ENCODE measurements around the gene RGS11.
"Not testable (repeated sequence)": the region's sequence is repeated elsewhere in the genome, so short reads cannot be mapped to it uniquely, and the experiment has no call there.

RGS11 gene

DNA sequence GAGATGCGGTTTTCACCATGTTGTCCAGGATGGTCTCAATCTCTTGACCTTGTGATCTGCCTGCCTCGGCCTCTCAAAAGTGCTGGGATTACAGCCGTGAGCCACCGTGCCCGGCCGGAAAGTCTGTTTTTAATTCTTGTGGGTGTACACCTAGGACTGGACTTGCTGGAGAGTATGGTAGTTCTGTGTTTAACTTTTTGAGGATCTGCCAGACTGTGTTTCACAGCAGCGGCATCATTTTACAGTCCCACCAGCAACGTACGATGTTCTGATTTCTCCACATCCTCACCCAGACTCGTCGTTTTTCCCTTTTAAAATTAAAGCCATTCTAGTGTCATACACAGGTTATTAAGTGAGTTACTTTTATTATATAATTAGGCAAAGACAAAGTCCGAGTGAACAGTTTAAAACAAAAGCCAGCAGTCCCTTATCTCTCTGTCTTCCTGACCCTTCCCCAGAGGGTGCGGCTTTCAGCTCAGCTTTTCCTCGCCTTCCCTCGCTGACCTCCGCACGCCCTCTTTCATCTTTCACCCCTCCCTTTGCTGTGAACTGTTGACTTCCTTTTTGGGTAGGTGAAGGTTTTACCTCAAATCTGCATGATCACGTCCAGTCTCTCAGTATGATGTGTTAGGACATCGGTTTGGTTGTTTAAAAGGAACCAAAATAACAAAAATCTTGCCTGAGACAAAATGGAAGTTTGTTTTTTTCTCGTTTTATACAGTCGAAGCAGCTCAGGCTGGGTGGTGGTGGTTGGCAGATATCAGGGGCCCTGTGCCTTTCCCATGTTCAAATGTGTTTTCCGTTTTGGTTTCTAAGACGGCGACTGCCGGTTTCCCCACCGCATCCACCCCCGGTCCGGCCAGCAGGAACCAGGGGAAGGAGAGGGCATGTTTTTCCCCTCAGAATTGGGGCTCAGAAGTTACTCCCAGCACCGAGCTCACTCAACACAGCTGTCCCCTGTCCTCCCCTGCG lies 23.1 kb downstream of the RGS11 start:
- in situ Hi-C loops (cut with HindIII; ENCODE audit: low pct_ligation_motif_present, low pct_unique_long_range_greater_than_20kb, low sequenced_read_pairs), result no loop called here
- DNase-seq, result no peak

DNA sequence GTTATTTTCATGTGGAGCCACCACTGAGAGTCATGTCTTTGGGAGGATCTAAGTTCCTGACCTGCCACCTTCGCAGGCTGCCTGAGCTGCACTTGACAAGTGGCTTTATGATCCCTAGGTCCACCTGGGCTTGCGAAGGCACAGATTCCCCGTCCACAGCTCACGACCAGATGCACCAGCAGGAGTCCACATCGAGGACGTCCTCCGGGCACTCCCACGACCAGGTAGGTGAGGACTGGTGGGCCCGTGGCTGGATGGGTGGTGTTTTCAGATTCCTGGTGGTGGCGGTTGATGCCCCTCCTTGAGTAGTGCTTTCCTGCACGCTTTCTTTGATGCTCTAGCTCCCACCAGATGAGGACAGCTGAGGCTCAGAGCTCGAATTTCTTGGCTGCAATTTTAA lies 26.3 kb downstream of the RGS11 start:
- no peak for DNase-seq
- in situ Hi-C loops (cut with HindIII; ENCODE audit: low pct_ligation_motif_present, low pct_unique_long_range_greater_than_20kb, low sequenced_read_pairs), result no loop called here

- no peak for DNase-seq
- in situ Hi-C loops (cut with HindIII; ENCODE audit: low pct_ligation_motif_present, low pct_unique_long_range_greater_than_20kb, low sequenced_read_pairs), result no loop called here
These were observed 28.7 kb downstream of the RGS11 start for GRCh38 chr16:247027-247426.

DNA sequence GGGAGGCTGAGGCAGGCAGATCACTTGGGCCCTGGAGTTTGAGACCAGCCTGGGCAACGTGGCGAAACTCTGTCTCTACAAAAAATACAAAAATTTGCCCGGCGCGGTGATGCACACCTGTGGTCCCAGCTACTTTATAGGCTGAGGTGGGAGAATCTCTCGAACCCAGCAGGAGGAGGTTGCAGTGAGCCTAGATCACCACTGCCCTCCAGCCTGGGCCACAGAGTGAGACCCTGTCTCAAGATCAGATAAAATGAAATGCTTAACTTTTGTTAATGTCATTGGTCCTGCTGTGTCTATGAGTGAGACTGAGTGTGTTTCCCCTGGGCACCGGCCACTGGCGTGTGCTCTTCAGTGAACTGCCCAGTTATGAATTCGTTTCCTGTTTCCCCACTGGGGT lies 30.6 kb downstream of the RGS11 start:
- in situ Hi-C loops (cut with HindIII; ENCODE audit: low pct_ligation_motif_present, low pct_unique_long_range_greater_than_20kb, low sequenced_read_pairs), result no loop called here
- no peak for DNase-seq

GRCh38 chr16:243348-243747 lies 32.4 kb downstream of the RGS11 start:
- in situ Hi-C loops (cut with HindIII; ENCODE audit: low pct_ligation_motif_present, low pct_unique_long_range_greater_than_20kb, low sequenced_read_pairs), result no loop called here
- no peak for DNase-seq

- in situ Hi-C loops (cut with HindIII; ENCODE audit: low pct_ligation_motif_present, low pct_unique_long_range_greater_than_20kb, low sequenced_read_pairs), result no loop called here
- DNase-seq, result no peak
These were observed 33.5 kb downstream of the RGS11 start for GRCh38 chr16:242281-242680.

GRCh38 chr16:240559-240958 lies 35.2 kb downstream of the RGS11 start:
- in situ Hi-C loops (cut with HindIII; ENCODE audit: low pct_ligation_motif_present, low pct_unique_long_range_greater_than_20kb, low sequenced_read_pairs), result no loop called here

DNA sequence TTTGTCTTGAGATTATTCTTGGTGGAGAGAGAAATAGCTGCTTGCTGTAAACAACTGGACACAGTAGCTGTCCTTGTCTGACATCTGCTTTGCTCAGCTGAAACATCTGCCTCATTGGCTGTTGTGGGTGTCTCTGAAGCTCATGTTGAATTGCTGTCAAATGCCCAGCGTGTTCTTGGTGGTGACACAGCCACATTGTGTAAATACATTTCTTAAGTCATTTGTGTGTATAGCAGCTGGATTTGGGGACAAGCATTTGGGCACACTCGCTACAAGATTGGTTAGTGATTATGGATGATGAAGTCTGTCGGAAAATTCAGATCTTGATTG lies 35.8 kb downstream of the RGS11 start:
- in situ Hi-C loops (cut with HindIII; ENCODE audit: low pct_ligation_motif_present, low pct_unique_long_range_greater_than_20kb, low sequenced_read_pairs), result no loop called here
- DNase-seq, result no peak

More at GRCh38 chr16:240559-240958, 35.2 kb downstream of the RGS11 start:
- DNase-seq, result no peak

DNA sequence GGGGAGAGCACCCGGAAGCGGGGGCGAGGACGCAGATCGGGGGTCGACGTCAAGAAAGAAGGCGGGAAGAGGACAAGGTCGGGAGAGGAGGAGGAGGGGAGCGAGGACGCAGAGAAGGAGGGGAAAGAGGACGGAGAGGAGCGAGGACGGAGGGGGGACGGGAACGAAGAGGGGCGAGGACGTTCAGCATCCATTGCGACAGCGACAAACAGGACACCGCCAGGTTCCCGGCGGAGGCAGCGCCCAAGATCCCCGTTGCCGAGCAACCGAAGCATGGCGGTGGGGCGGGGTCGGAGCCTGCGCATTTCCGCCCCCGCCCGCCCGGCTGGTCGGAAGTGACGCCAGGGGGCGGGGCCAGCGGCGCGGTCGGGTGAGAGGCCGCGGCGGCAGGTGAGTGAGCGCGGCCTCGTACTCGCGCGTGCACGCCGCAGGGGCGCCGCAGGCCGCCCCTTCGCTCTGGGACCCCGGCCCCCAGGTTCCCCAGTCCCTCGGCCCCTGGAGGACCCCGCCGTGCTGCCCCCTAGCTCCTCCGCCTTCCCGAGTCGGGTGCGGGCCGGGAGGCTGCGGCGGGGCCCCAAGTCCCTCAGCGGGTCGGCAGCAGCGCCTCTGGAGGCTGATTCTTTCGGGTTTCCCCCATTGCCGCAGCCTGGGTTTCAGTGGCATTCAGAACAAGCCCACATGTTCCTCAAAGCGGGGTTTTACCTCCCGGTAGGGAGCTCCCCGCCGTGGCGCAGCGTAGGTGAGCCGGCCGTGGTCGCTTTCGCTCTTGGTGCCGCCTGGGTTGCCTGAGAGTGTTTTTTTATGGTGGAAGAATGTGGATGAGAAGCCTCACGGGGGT lies 41.1 kb downstream of the RGS11 start, which contains the start of gene FAM234A:
TSS of gene FAM234A (plus strand) at position 354 of the 838 bp plus-strand sequence. CDS start 19,593 bp downstream, outside the sequence.
- DNase-seq, result peak; percentile 96
- in situ Hi-C loops (cut with HindIII; ENCODE audit: low pct_ligation_motif_present, low pct_unique_long_range_greater_than_20kb, low sequenced_read_pairs), result no loop called here

DNA sequence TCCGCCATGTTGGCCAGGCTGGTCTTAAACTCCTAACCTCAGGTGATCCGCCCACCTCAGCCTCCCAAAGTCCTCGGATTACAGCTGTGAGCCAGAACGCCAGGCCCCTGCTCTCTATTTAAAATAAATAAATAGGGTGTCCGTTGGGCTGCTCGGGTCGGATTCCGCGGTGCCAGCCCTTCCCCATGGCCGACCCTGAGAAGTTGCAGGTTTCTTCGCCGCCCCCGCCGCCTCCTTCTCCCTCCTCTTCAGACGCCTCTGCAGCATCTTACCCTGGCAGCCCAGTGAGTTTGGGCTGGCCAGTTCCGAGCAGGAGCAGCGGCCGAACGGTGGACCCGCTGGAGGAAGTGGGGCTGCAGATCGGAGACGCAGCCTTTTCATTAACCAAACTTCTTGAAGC lies 44.8 kb downstream of the RGS11 start:
- no peak for DNase-seq
- in situ Hi-C loops (cut with HindIII; ENCODE audit: low pct_ligation_motif_present, low pct_unique_long_range_greater_than_20kb, low sequenced_read_pairs), result no loop called here

DNA sequence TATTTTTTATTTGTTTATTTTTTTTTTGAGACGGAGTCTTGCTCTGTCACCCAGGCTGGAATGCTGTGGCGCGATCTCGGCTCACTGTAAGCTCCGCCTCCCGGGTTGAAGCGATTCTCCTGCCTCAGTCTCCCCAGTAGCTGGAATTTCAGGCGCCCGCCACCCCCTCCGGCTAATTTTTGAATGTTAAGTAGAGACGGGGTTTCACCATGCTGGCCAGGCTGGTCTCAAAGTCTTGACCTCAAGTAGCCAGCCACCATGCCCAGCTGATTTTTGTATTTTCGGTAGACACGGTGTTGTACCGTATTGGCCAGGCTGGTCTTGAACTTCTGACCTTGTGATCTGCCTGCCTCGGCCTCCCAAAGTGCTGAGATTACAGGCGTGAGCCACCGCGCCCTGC lies 45.4 kb downstream of the RGS11 start:
- in situ Hi-C loops (cut with HindIII; ENCODE audit: low pct_ligation_motif_present, low pct_unique_long_range_greater_than_20kb, low sequenced_read_pairs); DNase-seq: not testable (repeated sequence)

DNA sequence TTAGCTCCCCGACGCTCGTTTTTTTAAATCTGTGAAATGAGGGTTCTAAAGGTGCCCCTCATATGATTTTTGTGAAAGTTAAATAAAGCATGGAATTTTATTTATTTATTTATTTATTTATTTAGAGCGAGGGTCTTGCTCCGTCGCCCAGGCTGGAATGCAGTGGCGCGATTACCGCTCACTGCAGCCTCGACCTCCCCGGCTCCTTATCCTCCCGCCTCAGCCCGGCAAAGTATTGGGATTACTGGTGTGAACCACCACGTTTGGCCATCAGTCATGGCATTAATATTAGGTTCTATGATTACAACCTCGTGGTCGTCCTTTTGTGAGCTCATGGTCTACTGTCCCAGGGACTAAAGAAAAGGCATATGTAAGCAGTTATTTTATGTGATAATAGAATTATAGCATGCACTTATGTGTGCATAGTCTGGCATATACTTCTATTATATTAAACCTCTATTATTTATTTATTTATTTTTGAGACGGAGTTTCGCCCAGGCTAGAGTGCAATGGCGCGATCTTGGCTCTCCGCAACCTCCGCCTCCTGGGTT lies 45.9 kb downstream of the RGS11 start:
- DNase-seq, result no peak
- in situ Hi-C loops (cut with HindIII; ENCODE audit: low pct_ligation_motif_present, low pct_unique_long_range_greater_than_20kb, low sequenced_read_pairs), result no loop called here

DNA sequence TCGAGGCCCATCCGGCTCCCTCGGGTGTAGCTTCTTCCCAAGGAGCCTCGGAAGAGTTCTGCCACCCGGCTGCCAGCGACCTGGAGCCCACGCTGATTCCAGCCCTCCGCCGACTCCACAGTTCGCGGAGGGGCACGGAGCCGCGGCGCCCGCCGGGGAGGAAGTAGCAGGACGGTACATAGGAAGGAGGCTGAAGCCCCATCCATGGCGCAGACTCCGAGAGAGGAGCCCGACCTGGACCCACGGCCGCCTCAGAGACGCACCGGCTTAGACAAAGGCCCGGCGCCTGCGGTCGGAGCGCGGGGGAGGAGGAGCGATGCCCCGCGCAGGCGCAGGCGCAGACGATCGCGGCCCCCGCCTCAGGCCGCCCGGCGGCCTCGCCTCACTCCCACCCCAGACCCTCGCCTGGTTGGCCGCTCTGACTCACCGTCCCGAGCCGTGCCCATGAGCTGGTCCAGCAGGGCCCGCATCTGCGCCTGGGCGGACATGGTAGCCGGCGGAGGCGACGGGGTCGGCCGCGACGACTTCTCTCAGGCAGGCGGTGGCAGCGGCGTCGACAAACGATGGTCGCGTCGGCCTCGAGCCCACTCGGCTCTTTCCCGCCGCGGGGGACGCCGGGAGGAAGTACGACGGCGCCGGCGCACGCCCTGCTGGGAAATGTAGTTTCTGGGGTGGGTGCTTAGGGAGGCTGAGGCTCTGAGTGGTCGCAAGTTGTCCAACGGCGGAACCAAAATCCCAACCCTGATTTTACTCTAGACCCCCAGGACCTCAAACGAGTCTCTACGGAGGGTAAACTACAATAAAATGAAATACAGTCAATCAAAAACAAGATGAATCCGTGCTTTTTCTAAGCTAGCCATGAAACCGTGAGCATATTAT lies 46.7 kb downstream of the RGS11 start, which contains the start of gene LUC7L:
TSS of gene LUC7L (minus strand) at position 598 of the 879 bp plus-strand sequence. CDS start at position 488, 110 bp downstream.
- DNase-seq, result peak; percentile 92

DNA sequence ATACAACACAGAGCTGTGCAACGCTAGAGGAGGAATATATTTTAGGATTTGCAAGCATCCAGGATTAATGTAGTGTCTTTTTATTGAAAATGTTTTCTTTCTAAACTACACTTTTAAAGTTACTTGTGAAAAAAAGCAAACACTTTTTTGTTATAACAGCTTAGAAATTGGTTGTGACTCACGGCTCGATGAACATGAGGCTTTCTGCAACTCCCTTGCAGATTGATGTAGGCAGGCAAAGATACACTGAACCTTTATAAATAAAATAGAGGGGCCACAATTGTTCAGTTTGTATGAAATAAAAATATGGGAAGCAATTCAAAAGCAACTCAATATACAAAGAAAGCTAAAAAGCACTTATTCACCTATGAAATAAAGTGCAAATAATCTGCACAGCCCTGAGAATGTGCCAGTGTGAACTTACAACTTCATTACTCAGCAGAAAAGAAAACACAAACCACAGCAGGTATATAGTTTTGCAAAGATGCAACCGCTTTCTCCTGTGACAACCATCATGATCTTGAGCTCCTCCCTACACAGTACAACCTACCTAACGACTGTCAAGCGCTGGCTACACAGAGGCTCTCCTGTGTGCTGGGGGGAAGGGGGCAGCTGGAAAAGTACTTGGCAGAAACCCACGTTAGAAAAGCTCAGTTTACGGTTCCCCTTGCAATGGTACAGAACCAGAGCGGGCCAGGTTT lies 47.4 kb downstream of the RGS11 start:
- DNase-seq, result peak; percentile 23
- in situ Hi-C loops (cut with HindIII; ENCODE audit: low pct_ligation_motif_present, low pct_unique_long_range_greater_than_20kb, low sequenced_read_pairs), result no loop called here

More for the DNA sequence above, 46.7 kb downstream of the RGS11 start, which contains the start of gene LUC7L:
- in situ Hi-C loops (cut with HindIII; ENCODE audit: low pct_ligation_motif_present, low pct_unique_long_range_greater_than_20kb, low sequenced_read_pairs), result no loop called here

GRCh38 chr16:220021-220420 lies 55.7 kb downstream of the RGS11 start:
- in situ Hi-C loops (cut with HindIII; ENCODE audit: low pct_ligation_motif_present, low pct_unique_long_range_greater_than_20kb, low sequenced_read_pairs), result no loop called here
- no peak for DNase-seq
